Cerebellar cortex (tissue), 1 donor: ENCODE data around the gene PPP1R8.

Source experiments
- DNase-seq: peaks from one replicate; pipeline ENCODE4 v3.0.0-alpha.2; 2015; ENCODE audit warnings: low spot score

Gene PPP1R8

GRCh38 chr1:27894521-27894920, 63.9 kb downstream of the PPP1R8 start:
- no peak for DNase-seq
